Right renal pelvis (tissue), 4 donors: ENCODE data around the gene SGPL1. TPM values are rescaled to one million over a fixed set of nuclear protein-coding genes. Genes with fewer than 3 reads are reported as not detected.
"Not testable (repeated sequence)": the region's sequence is repeated elsewhere in the genome, so short reads cannot be mapped to it uniquely, and the experiment has no call there.

Source experiments
- DNase-seq, 4 donors: peaks; one replicate each; pipeline ENCODE4 v3.0.0-alpha.2; 2013; ENCODE audit warnings: low read depth in 4 of 4, low spot score in 3 of 4, missing footprints in 1 of 4
- polyA plus RNA-seq, 4 donors: library from polyadenylated mRNA; unstranded; fragments of 120-200 nt; gene quantifications; one replicate each; pipeline ENCODE4 v1.2.1, GENCODE V29; 2013; ENCODE audit not compliant: insufficient read length in 4 of 4

The SGPL1 gene
- polyA plus RNA-seq, 4 donors, result 52.5 to 59.4 (median 57.2) TPM

GRCh38 chr10:70836319-70836718, 20.6 kb downstream of the SGPL1 start:
- DNase-seq, result no peak

GRCh38 chr10:70837660-70838059, 21.9 kb downstream of the SGPL1 start:
- no peak for DNase-seq

- no peak for DNase-seq
These were observed 22.6 kb downstream of the SGPL1 start for GRCh38 chr10:70838270-70838805.

- no peak for DNase-seq
These were observed 25.1 kb downstream of the SGPL1 start for GRCh38 chr10:70840836-70841235.

GRCh38 chr10:70843333-70843732, 27.6 kb downstream of the SGPL1 start:
- no peak for DNase-seq

- no peak for DNase-seq
These were observed 28.2 kb downstream of the SGPL1 start for GRCh38 chr10:70843776-70844489.

GRCh38 chr10:70845256-70845655, 29.5 kb downstream of the SGPL1 start:
- no peak for DNase-seq

GRCh38 chr10:70845816-70846215, 30.1 kb downstream of the SGPL1 start:
- no peak for DNase-seq

- DNase-seq, result no peak
These were observed 31.0 kb downstream of the SGPL1 start for GRCh38 chr10:70846795-70847194.

- DNase-seq, result no peak
These were observed 32.1 kb downstream of the SGPL1 start for GRCh38 chr10:70847659-70848360.

GRCh38 chr10:70849582-70850016, 33.9 kb downstream of the SGPL1 start:
- DNase-seq, result no peak

GRCh38 chr10:70850097-70850496, 34.3 kb downstream of the SGPL1 start:
- no peak for DNase-seq

- no peak for DNase-seq
These were observed 36.1 kb downstream of the SGPL1 start for GRCh38 chr10:70851597-70852475.

GRCh38 chr10:70853038-70853437, 37.3 kb downstream of the SGPL1 start:
- no peak for DNase-seq

- no peak for DNase-seq
These were observed 37.7 kb downstream of the SGPL1 start for GRCh38 chr10:70853457-70853856.

GRCh38 chr10:70856454-70856853, 40.7 kb downstream of the SGPL1 start:
- DNase-seq, result no peak

- DNase-seq, result no peak
These were observed 43.0 kb downstream of the SGPL1 start for GRCh38 chr10:70858759-70859158.

GRCh38 chr10:70861495-70862197, 45.9 kb downstream of the SGPL1 start:
- DNase-seq, result not testable (repeated sequence)

GRCh38 chr10:70863470-70864160, 47.9 kb downstream of the SGPL1 start:
- DNase-seq, result no peak

- no peak for DNase-seq
These were observed 49.2 kb downstream of the SGPL1 start for GRCh38 chr10:70864935-70865334.
